MM.1S (cell line): ENCODE results near the gene GEMIN2.

Experiments used
- DNase-seq: peaks from one replicate; pipeline ENCODE4 v3.0.0-alpha.2; 2015
- H2AFZ ChIP-seq: fragments of 300-600 bp; sonication (generic); 2 replicates; pipeline ENCODE4 v1.6.0; 2016; ENCODE audit warnings: antibody characterized with exemption, low read length
- H3F3A ChIP-seq: fragments of 300-600 bp; sonication (generic); 2 replicates; pipeline ENCODE4 v1.6.1; 2016; ENCODE audit warnings: mild to moderate bottlenecking, antibody characterized with exemption, low read length, moderate library complexity, mixed read lengths; ENCODE audit not compliant: insufficient read depth
- H3K27ac ChIP-seq: fragments of 300-600 bp; sonication (generic); 2 replicates; pipeline ENCODE4 v1.5.1; 2016; ENCODE audit warnings: mild to moderate bottlenecking, low read length
- H3K27me3 ChIP-seq: fragments of 300-600 bp; sonication (generic); replicated peaks from 2 replicates; pipeline ENCODE4 v1.6.0; 2016; ENCODE audit warnings: low read length; ENCODE audit not compliant: insufficient read depth
- H3K36me3 ChIP-seq: fragments of 300-600 bp; sonication (generic); replicated peaks from 2 replicates; pipeline ENCODE4 v1.6.1; 2016; ENCODE audit warnings: mild to moderate bottlenecking, low read length, mixed read lengths; ENCODE audit not compliant: insufficient read depth
- H3K4me1 ChIP-seq: fragments of 300-600 bp; sonication (generic); 2 replicates; pipeline ENCODE4 v1.6.1; 2016; ENCODE audit warnings: low read length, mixed read lengths
- H3K4me2 ChIP-seq: fragments of 300-600 bp; sonication (generic); 2 replicates; pipeline ENCODE4 v1.6.0; 2016; ENCODE audit warnings: low read depth, low read length
- H3K4me3 ChIP-seq: fragments of 300-600 bp; sonication (generic); 2 replicates; pipeline ENCODE4 v1.5.1; 2016; ENCODE audit warnings: low read length, mixed read lengths
- H3K79me2 ChIP-seq: fragments of 300-600 bp; sonication (generic); 2 replicates; pipeline ENCODE4 v1.6.1; 2016; ENCODE audit warnings: mixed run types, low read length, mixed read lengths
- H3K9ac ChIP-seq: fragments of 300-600 bp; sonication (generic); 2 replicates; pipeline ENCODE4 v1.6.1; 2016; ENCODE audit warnings: low read length, mixed read lengths
- H3K9me2 ChIP-seq: fragments of 300-600 bp; sonication (generic); replicated peaks from 2 replicates; pipeline ENCODE4 v1.6.1; 2016; ENCODE audit warnings: mild to moderate bottlenecking, low read length, mixed read lengths; ENCODE audit not compliant: insufficient read depth
- H3K9me3 ChIP-seq: fragments of 300-600 bp; sonication (generic); replicated peaks from 2 replicates; pipeline ENCODE4 v1.6.1; 2016; ENCODE audit warnings: mild to moderate bottlenecking, low read length, mixed read lengths; ENCODE audit not compliant: insufficient read depth
- H4K20me1 ChIP-seq: fragments of 300-600 bp; sonication (generic); 2 replicates; pipeline ENCODE4 v1.6.1; 2016; ENCODE audit warnings: mild to moderate bottlenecking, low read length, moderate library complexity, mixed read lengths; ENCODE audit not compliant: insufficient read depth
- EZH2 ChIP-seq: fragments of 300-600 bp; sonication (generic); optimal IDR thresholded peaks from 2 replicates; pipeline ENCODE3; 2017; ENCODE audit warnings: low read depth, mild to moderate bottlenecking, antibody characterized with exemption, low read length, mixed read lengths
- EZH2phosphoT487 ChIP-seq: fragments of 300-600 bp; sonication (generic); IDR thresholded peaks from 2 replicates; pipeline ENCODE4 v1.6.1; 2018; ENCODE audit warnings: antibody characterized with exemption, low read length
- TF ChIP-seq, protein P1 (sequence below): fragments of 300-600 bp; sonication (generic); IDR thresholded peaks from 2 replicates; pipeline ENCODE4 v1.5.1; 2016; ENCODE audit warnings: antibody characterized with exemption, low read length, mixed read lengths

GEMIN2 gene

DNA sequence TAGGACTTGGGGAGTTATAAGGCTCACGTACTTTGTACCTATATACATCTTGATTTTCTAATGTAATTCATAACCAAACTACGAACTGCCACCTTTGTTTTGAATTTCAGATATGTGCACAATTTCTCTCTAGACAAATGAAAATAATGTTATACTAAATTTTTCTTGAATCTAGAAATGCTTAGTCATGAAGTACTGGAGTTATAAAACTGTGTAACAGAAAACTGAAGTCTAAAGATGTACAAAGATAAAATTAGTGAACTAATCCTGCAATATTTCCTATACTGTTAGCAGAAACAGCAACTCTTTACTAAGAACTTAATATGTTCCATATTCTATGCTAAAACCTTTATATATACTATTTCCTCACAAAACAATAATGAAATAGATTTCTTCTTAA, 26.6 kb upstream of the GEMIN2 start:
- Histone ChIP-seq H3K4me3 (no peak overlapping the region), H3K27ac (no peak overlapping the region), H3K27me3 (no peaks in the 10 kb centered on the region), H3F3A (no peaks in the 10 kb centered on the region), H3K9me2 (no peaks in the 10 kb centered on the region), H2AFZ (no peak overlapping the region), H3K4me2 (no peak overlapping the region), H3K9ac (no peak overlapping the region), H3K4me1 (no peaks in the 10 kb centered on the region), H3K36me3 (no peaks in the 10 kb centered on the region; the same call in 1 of the 2 replicates), H3K79me2 (no peaks in the 10 kb centered on the region), H4K20me1 (no peaks in the 10 kb centered on the region), H3K9me3 (no peaks in the 10 kb centered on the region)
- TF ChIP-seq EZH2phosphoT487 (no peak), EZH2 (no peak)
- TF ChIP-seq, protein P1, sequence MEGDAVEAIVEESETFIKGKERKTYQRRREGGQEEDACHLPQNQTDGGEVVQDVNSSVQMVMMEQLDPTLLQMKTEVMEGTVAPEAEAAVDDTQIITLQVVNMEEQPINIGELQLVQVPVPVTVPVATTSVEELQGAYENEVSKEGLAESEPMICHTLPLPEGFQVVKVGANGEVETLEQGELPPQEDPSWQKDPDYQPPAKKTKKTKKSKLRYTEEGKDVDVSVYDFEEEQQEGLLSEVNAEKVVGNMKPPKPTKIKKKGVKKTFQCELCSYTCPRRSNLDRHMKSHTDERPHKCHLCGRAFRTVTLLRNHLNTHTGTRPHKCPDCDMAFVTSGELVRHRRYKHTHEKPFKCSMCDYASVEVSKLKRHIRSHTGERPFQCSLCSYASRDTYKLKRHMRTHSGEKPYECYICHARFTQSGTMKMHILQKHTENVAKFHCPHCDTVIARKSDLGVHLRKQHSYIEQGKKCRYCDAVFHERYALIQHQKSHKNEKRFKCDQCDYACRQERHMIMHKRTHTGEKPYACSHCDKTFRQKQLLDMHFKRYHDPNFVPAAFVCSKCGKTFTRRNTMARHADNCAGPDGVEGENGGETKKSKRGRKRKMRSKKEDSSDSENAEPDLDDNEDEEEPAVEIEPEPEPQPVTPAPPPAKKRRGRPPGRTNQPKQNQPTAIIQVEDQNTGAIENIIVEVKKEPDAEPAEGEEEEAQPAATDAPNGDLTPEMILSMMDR = no peak
- DNase-seq = no peak

- TF ChIP-seq EZH2 (no peak), EZH2phosphoT487 (no peak)
- TF ChIP-seq, protein P1 = no peak
- H3F3A ChIP-seq = no peaks in the 10 kb centered on the region
- no peak overlapping the region for H2AFZ ChIP-seq
- H3K36me3 ChIP-seq = no peaks in the 10 kb centered on the region; the same call in 1 of the 2 replicates
- no peak overlapping the region for H3K4me2 ChIP-seq
- H3K4me3 ChIP-seq = no peak overlapping the region
- no peaks in the 10 kb centered on the region for H3K79me2 ChIP-seq
- no peak overlapping the region for H3K9ac ChIP-seq
- no peak for DNase-seq
- no peak overlapping the region for H3K27ac ChIP-seq
- H3K9me3 ChIP-seq = no peaks in the 10 kb centered on the region
- H3K4me1 ChIP-seq = no peaks in the 10 kb centered on the region
- H3K27me3 ChIP-seq = no peaks in the 10 kb centered on the region
- H3K9me2 ChIP-seq = no peaks in the 10 kb centered on the region
- H4K20me1 ChIP-seq = no peaks in the 10 kb centered on the region
Measured at GRCh38 chr14:39090548-39091111, 23.5 kb upstream of the GEMIN2 start.

GRCh38 chr14:39091716-39092115, 22.4 kb upstream of the GEMIN2 start:
- Histone ChIP-seq H2AFZ (no peak overlapping the region), H3K9ac (no peak overlapping the region), H3K9me2 (no peaks in the 10 kb centered on the region), H3K27ac (no peak overlapping the region), H3K4me2 (no peak overlapping the region), H3F3A (no peaks in the 10 kb centered on the region), H3K36me3 (no peaks in the 10 kb centered on the region; the same call in 1 of the 2 replicates), H4K20me1 (no peaks in the 10 kb centered on the region), H3K4me1 (no peaks in the 10 kb centered on the region), H3K4me3 (no peak overlapping the region), H3K79me2 (no peaks in the 10 kb centered on the region), H3K27me3 (no peaks in the 10 kb centered on the region), H3K9me3 (no peaks in the 10 kb centered on the region)
- TF ChIP-seq EZH2phosphoT487 = no peak
- TF ChIP-seq, protein P1 = no peak
- no peak for TF ChIP-seq EZH2
- DNase-seq = no peak
